A549 treated with AZD2906 at 1 μM for 4 hours (cell line): Measurements from ENCODE around the gene GATAD2A. TPM values are rescaled to one million over a fixed set of nuclear protein-coding genes. Genes with fewer than 3 reads are reported as not detected.

Experiments
- total RNA-seq: library from RNA; stranded (reverse); fragments of 200-300 nt; extraction: Qiagen RNA extraction; gene quantifications from 5 replicates; pipeline ENCODE4 v1.2.3, GENCODE V29; 2022

GATAD2A gene
- total RNA-seq = 36.6 to 42.3 TPM (median 39.9 TPM) in 5 replicates

GRCh38 chr19:19404879-19405860 is at the start of gene GATAD2A:
TSS of gene GATAD2A (plus strand) at chr19:19405675. CDS start at chr19:19465346, 59,671 bp downstream.

DNA sequence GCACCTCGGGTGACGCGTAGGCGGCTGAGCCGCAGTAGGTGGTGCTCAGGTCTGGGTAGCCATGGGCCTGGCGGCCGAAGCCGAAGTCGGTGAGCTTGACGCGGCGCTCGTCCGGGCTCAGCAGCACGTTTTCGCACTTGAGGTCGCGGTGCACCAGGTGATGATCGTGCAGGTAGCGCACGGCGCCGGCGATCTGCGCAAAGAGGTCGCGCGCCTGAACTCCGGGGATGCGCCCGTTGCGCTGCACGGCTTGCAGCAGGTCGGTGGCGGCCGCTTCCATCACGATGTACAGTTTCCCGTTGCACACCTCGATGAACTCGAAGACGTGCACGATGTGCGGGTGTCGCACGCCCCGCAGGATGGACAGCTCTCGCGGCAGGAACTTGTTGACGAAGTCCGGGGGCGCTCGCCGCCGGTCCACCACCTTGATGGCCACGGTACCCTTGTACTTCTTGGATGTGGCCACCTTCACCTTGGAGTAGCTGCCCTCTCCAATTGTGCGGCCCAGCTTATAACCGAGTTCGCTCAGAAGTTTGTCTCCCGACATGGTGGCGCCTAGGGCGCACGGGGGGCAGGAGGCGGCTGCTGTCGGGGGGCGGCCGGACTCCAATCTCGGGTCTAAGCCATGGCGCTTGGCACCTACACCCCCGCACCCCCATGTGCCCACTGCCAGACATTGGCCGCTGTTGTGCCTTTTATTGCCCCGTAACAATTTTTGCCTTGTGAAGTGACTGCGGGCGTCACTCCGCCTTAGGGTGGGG is 109.6 kb downstream of the GATAD2A start, which contains the start of gene TSSK6:
TSSK6 (minus strand) TSS at position 668 of the 761 bp plus-strand sequence; CDS start at position 547, 121 bp downstream.

DNA sequence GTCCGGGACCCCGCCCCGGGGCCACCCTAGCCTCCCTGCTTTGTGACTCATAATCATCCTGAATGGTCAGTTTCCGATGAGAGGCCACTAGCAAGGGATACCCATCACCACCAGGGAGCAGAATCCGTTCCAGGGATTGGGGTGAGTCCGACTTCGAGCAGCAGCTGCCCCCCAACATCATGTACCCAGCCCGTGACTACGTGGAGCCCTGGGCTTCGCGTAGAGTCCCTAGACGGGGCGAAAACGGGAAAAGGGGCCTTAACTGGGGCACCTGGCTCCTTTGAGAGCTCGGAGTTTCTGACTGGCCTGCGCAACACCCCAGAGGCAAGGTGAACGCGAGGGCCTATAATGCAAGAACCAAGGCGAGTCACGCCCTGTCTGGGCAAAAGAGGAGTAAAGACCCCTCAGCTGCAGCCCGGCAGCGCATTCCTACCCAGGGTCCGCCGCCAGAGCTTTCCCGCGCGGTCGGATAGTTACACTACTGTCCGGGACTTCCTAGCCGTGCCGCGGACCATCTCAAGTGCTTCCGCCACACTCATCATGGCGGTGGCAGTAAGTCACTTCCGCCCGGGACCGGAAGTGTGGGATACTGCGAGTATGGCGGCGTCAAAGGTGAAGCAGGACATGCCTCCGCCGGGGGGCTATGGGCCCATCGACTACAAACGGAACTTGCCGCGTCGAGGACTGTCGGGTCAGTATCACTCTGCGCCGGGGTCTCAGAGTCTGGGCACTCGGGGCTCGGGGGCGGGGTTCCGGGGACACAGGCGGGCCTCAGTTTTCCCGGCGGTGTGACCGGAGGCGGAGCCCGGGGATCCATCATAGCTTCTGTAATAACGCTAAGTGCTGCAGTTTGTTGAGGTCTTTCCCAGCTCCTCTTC is 110.4 kb downstream of the GATAD2A start, which contains the start of gene NDUFA13:
NDUFA13 (plus strand) TSS at position 584 of the 878 bp plus-strand sequence; CDS start at position 598, 14 bp downstream.

DNA sequence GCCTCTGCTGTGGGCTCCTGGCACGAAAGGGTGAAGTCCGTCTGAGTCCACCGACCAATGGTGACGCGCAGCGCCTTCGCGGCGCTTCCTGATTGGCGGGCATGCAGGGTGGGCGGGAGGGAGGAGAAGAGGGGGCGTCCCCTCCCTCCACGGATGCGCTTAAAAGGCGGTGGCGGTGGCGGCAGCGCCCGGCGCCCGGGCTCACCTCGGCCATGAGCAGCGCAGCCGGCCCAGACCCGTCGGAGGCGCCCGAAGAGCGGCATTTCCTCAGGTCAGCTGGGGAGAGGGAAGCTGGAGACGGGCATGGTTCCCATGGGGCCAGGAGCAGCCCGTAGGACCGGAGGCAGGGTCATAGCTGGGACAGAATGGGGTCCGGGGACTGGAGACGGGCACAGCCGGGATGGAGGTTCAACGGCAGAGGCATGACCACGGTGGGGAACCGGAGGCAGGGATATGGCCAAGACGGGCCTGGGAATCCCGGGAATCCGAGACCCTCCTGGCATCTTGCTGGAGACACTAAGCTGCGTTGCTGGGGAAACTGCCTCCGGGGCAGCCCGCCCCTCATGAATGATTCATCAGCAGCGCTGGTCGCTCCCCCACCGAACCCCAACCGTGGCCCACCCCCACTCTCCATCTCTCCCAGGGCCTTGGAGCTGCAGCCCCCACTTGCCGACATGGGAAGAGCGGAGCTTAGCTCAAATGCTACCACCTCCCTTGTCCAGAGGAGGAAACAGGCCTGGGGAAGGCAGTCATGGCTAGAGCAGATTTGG is 123.4 kb downstream of the GATAD2A start, which contains the start of gene YJEFN3:
YJEFN3 (plus strand) TSS at position 191 of the 770 bp plus-strand sequence; CDS start at position 213, 22 bp downstream.

GRCh38 chr19:19538061-19538784 is 132.7 kb downstream of the GATAD2A start, which contains the start of gene CILP2:
TSS of gene CILP2 (plus strand) at chr19:19538265. CDS start at chr19:19538350, 85 bp downstream.

Other genes starting within 250 kb of the GATAD2A start
- gene MEF2B, start 235.4 kb upstream of the GATAD2A start, total RNA-seq = 0.15 to 1.0 TPM (median 0.41 TPM) in 5 replicates
- 8.0 to 14.5 TPM (median 10.4 TPM) in 5 replicates for gene BORCS8, start 213.5 kb upstream of the GATAD2A start, total RNA-seq
- 32.7 to 46.7 TPM (median 43.3 TPM) in 5 replicates for gene RFXANK, start 213.4 kb upstream of the GATAD2A start, total RNA-seq
- gene NR2C2AP, start 202.3 kb upstream of the GATAD2A start, total RNA-seq = 25.3 to 29.5 TPM (median 28.7 TPM) in 5 replicates
- gene NCAN, start 193.7 kb upstream of the GATAD2A start, total RNA-seq = 0.02 to 0.08 TPM (median 0.06 TPM) in 5 replicates
- 0.34 to 0.68 TPM (median 0.52 TPM) in 5 replicates for gene TM6SF2, start 132.4 kb upstream of the GATAD2A start, total RNA-seq
- 21.1 to 29.5 TPM (median 25.4 TPM) in 5 replicates for gene SUGP1, start 85.2 kb upstream of the GATAD2A start, total RNA-seq
- 10.9 to 14.3 TPM (median 13.0 TPM) in 5 replicates for gene MAU2, start 84.8 kb upstream of the GATAD2A start, total RNA-seq
- 1.2 to 1.8 TPM (median 1.6 TPM) in 5 replicates for gene TSSK6, start 109.9 kb downstream of the GATAD2A start, total RNA-seq
- gene NDUFA13, start 110.5 kb downstream of the GATAD2A start, total RNA-seq = 149 to 172 TPM (median 159 TPM) in 5 replicates
- 1.6 to 4.0 TPM (median 2.9 TPM) in 5 replicates for gene YJEFN3, start 123.2 kb downstream of the GATAD2A start, total RNA-seq
- gene CILP2, start 132.6 kb downstream of the GATAD2A start, total RNA-seq = 0.14 to 0.32 TPM (median 0.19 TPM) in 5 replicates
- gene PBX4, start 213.0 kb downstream of the GATAD2A start, total RNA-seq = 0.93 to 2.3 TPM (median 2.2 TPM) in 5 replicates
- 2.0 to 4.7 TPM (median 4.2 TPM) in 5 replicates for gene LPAR2, start 222.5 kb downstream of the GATAD2A start, total RNA-seq
- gene GMIP, start 238.0 kb downstream of the GATAD2A start, total RNA-seq = 4.8 to 6.5 TPM (median 5.3 TPM) in 5 replicates